Large intestine (tissue), 3 donors: ENCODE results near the gene COX6B2. TPM values are rescaled to one million over a fixed set of nuclear protein-coding genes. Genes with fewer than 3 reads are reported as not detected.

Experiments
- DNase-seq, 2 donors: peaks; one replicate each; pipeline versions ENCODE4 v3.0.0 to v3.0.0-alpha.2; 2013
- H3K27ac ChIP-seq: one replicate; pipeline ENCODE4 v1.5.1; 2013; ENCODE audit warnings: low read length
- H3K27me3 ChIP-seq: 2 replicates; pipeline ENCODE4 v1.6.1; 2013; ENCODE audit warnings: low read length; ENCODE audit not compliant: control insufficient read depth, insufficient read depth
- H3K36me3 ChIP-seq: 2 replicates; pipeline ENCODE4 v1.6.1; 2013; ENCODE audit warnings: low read length; ENCODE audit not compliant: control insufficient read depth, insufficient read depth
- H3K4me1 ChIP-seq: one replicate; pipeline ENCODE4 v1.6.1; 2013; ENCODE audit warnings: low read length; ENCODE audit not compliant: control insufficient read depth, insufficient read depth
- H3K4me3 ChIP-seq: one replicate; pipeline ENCODE4 v1.5.1; 2013; ENCODE audit warnings: low read length
- H3K9me3 ChIP-seq: one replicate; pipeline ENCODE4 v1.6.1; 2013; ENCODE audit warnings: mild to moderate bottlenecking, low read depth, low read length, moderate library complexity; ENCODE audit not compliant: control insufficient read depth
- WGBS: methylation state at CpG from one replicate; pipeline ENCODE4 v1.1.5; 2013; ENCODE audit warnings: low lambda C conversion rate; ENCODE audit not compliant: insufficient coverage; 5-methylcytosine and 5-hydroxymethylcytosine counted together
- polyA plus RNA-seq: library from polyadenylated mRNA; unstranded; fragments of 120-200 nt; gene quantifications from one replicate; pipeline ENCODE4 v1.2.1, GENCODE V29; 2013

The COX6B2 gene
- polyA plus RNA-seq, 1 donor = 1.3 TPM

- Histone ChIP-seq H3K4me3 (no peak overlapping the region), H3K27me3 (peaks cover 79% of the 10 kb centered on the region), H3K36me3 (no peaks in the 10 kb centered on the region), H3K4me1 (peaks cover 9% of the 10 kb centered on the region), H3K9me3 (peaks cover 3% of the 10 kb centered on the region), H3K27ac (no peak overlapping the region)
- WGBS = no CpG with 5 or more reads among the region's 54 CpGs
- no peak for DNase-seq
These were observed 14.4 kb upstream of the COX6B2 start for GRCh38 chr19:55368701-55369563.

GRCh38 chr19:55368106-55368505 is 13.6 kb upstream of the COX6B2 start:
- peaks cover 6% of the 10 kb centered on the region for H3K4me1 ChIP-seq
- no peak overlapping the region for H3K27ac ChIP-seq
- H3K4me3 ChIP-seq = no peak overlapping the region
- no peak for DNase-seq
- H3K27me3 ChIP-seq = peaks cover 71% of the 10 kb centered on the region
- WGBS = no CpG with 5 or more reads among the region's 16 CpGs
- peaks cover 3% of the 10 kb centered on the region for H3K9me3 ChIP-seq
- H3K36me3 ChIP-seq = no peaks in the 10 kb centered on the region

- 100% methylated on average over 2 of the region's 3 CpGs for whole genome bisulfite sequencing
- H3K27me3 ChIP-seq = peaks cover 62% of the 10 kb centered on the region
- no peak overlapping the region for H3K4me3 ChIP-seq
These were observed 12.3 kb upstream of the COX6B2 start for GRCh38 chr19:55366790-55367189.

GRCh38 chr19:55365964-55366363 is 11.4 kb upstream of the COX6B2 start:
- Histone ChIP-seq H3K4me3 (no peak overlapping the region), H3K4me1 (peaks cover 6% of the 10 kb centered on the region), H3K27me3 (peaks cover 54% of the 10 kb centered on the region), H3K9me3 (no peaks in the 10 kb centered on the region), H3K27ac (no peak overlapping the region), H3K36me3 (no peaks in the 10 kb centered on the region)
- no peak for DNase-seq
- WGBS = no CpG with 5 or more reads among the region's 19 CpGs

More at GRCh38 chr19:55366790-55367189, 12.3 kb upstream of the COX6B2 start:
- Histone ChIP-seq H3K36me3 (no peaks in the 10 kb centered on the region), H3K4me1 (peaks cover 6% of the 10 kb centered on the region), H3K9me3 (no peaks in the 10 kb centered on the region), H3K27ac (no peak overlapping the region)
- DNase-seq = no peak

GRCh38 chr19:55365245-55365644 is 10.7 kb upstream of the COX6B2 start:
- no peak overlapping the region for H3K27ac ChIP-seq
- no peak overlapping the region for H3K4me3 ChIP-seq
- no peaks in the 10 kb centered on the region for H3K9me3 ChIP-seq
- DNase-seq = no peak
- no peaks in the 10 kb centered on the region for H3K36me3 ChIP-seq
- peaks cover 6% of the 10 kb centered on the region for H3K4me1 ChIP-seq
- WGBS = 83% methylated on average over 1 of the region's 8 CpGs
- H3K27me3 ChIP-seq = peaks cover 48% of the 10 kb centered on the region

- no peak within 1 kb of the TSS for H3K4me3 ChIP-seq
These were observed 8.6 kb upstream of the COX6B2 start, which contains the start of gene GARIN5B for GRCh38 chr19:55362990-55363716. TSS of gene GARIN5B (minus strand) at chr19:55363260. CDS start at chr19:55363066, 194 bp downstream.

GRCh38 chr19:55362174-55362989 is 7.9 kb upstream of the COX6B2 start:
- no CpG with 5 or more reads among the region's 38 CpGs for WGBS
- no peaks in the 10 kb centered on the region for H3K4me1 ChIP-seq
- H3K27ac ChIP-seq = no peak overlapping the region
- no peak for DNase-seq
- H3K9me3 ChIP-seq = no peaks in the 10 kb centered on the region
- no peak overlapping the region for H3K4me3 ChIP-seq
- H3K27me3 ChIP-seq = peaks cover 26% of the 10 kb centered on the region
- H3K36me3 ChIP-seq = no peaks in the 10 kb centered on the region

More at GRCh38 chr19:55362990-55363716, 8.6 kb upstream of the COX6B2 start, which contains the start of gene GARIN5B:
- no peaks in the 10 kb centered on the region for H3K4me1 ChIP-seq
- H3K9me3 ChIP-seq = no peaks in the 10 kb centered on the region
- no CpG with 5 or more reads among the region's 27 CpGs for WGBS
- DNase-seq = no peak
- no peaks in the 10 kb centered on the region for H3K36me3 ChIP-seq
- peaks cover 29% of the 10 kb centered on the region for H3K27me3 ChIP-seq
- no peak within 1 kb of the TSS for H3K27ac ChIP-seq

GRCh38 chr19:55360902-55361301 is 6.4 kb upstream of the COX6B2 start:
- WGBS = no CpG with 5 or more reads among the region's 16 CpGs
- DNase-seq = no peak

GRCh38 chr19:55358943-55359908 is 4.7 kb upstream of the COX6B2 start:
- Histone ChIP-seq H3K36me3 (no peaks in the 10 kb centered on the region), H3K4me3 (no peak overlapping the region), H3K27ac (no peak overlapping the region), H3K27me3 (peaks cover 42% of the 10 kb centered on the region), H3K4me1 (peaks cover 1% of the 10 kb centered on the region), H3K9me3 (no peaks in the 10 kb centered on the region)
- no peak for DNase-seq
- no CpG with 5 or more reads among the region's 32 CpGs for WGBS

More at GRCh38 chr19:55360902-55361301, 6.4 kb upstream of the COX6B2 start:
- Histone ChIP-seq H3K36me3 (no peaks in the 10 kb centered on the region), H3K9me3 (no peaks in the 10 kb centered on the region), H3K4me1 (no peaks in the 10 kb centered on the region), H3K4me3 (no peak overlapping the region), H3K27me3 (peaks cover 32% of the 10 kb centered on the region), H3K27ac (no peak overlapping the region)
